Measurements from ENCODE around the gene C1QTNF2.

C1QTNF2 gene

DNA sequence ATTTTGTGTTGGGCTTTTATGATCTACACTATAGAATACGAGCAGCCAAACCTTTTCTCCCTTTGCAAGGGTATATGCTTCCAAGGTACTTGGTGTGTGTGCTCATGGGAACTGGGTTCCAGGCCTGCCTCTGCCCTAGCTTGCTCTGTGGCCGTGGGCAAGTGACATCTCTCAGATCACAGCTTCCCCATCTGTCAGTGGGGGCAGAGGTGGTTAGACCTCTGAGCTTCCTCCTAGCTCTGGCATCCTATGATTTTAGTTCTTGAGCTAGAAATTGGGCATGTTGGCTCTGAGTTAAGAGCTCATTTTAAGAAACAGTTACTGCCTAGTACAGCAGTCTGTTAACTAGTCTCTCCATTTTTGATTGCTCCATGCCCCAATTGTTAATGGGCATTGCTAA, 45.5 kb downstream of the C1QTNF2 start:
- no peak overlapping the region for H2AFZ ChIP-seq (ENCODE audit: low read depth, low read length)
- no peaks in the 10 kb centered on the region for H3K36me3 ChIP-seq (ENCODE audit: insufficient read depth, low read length)
- H3K4me1 ChIP-seq (ENCODE audit: insufficient read depth, low read length) = no peaks in the 10 kb centered on the region
- no peak overlapping the region for H3K4me3 ChIP-seq (ENCODE audit: low read length)
- H3K27me3 ChIP-seq (ENCODE audit: insufficient read depth, low read length) = no peaks in the 10 kb centered on the region
- no peaks in the 10 kb centered on the region for H3K9me3 ChIP-seq (ENCODE audit: low read length)

- no peak overlapping the region for H2AFZ ChIP-seq (ENCODE audit: low read depth, low read length)
- no peaks in the 10 kb centered on the region for H3K4me1 ChIP-seq (ENCODE audit: insufficient read depth, low read length)
- H3K36me3 ChIP-seq (ENCODE audit: insufficient read depth, low read length) = no peaks in the 10 kb centered on the region
- no peaks in the 10 kb centered on the region for H3K9me3 ChIP-seq (ENCODE audit: low read length)
- no peak overlapping the region for H3K4me3 ChIP-seq (ENCODE audit: low read length)
- no peaks in the 10 kb centered on the region for H3K27me3 ChIP-seq (ENCODE audit: insufficient read depth, low read length)
Measured at GRCh38 chr5:160318409-160318808, 52.0 kb downstream of the C1QTNF2 start.

DNA sequence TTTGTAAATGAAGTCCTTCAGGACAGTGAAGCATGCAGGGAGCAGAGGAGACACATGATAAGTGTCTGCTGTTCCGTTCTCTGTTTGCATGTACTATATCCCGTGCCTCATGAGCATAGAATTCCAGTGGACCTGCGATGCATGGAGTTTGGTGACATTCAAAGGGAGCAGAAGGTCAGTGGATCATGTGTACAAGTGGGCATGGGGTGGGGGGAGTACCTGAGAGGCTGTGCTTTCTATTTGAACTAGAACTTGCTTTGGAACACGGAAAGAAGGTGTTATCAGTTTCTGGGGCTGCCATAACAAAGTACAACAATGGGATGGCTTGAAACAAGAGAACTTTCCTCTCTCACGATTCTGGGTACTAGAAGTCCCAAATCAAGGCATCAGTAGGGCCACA, 53.0 kb downstream of the C1QTNF2 start:
- Histone ChIP-seq H3K36me3 (ENCODE audit: insufficient read depth, low read length) (no peaks in the 10 kb centered on the region), H2AFZ (ENCODE audit: low read depth, low read length) (no peak overlapping the region), H3K4me3 (ENCODE audit: low read length) (no peak overlapping the region), H3K9me3 (ENCODE audit: low read length) (no peaks in the 10 kb centered on the region), H3K27me3 (ENCODE audit: insufficient read depth, low read length) (no peaks in the 10 kb centered on the region), H3K4me1 (ENCODE audit: insufficient read depth, low read length) (peaks cover 7% of the 10 kb centered on the region)

DNA sequence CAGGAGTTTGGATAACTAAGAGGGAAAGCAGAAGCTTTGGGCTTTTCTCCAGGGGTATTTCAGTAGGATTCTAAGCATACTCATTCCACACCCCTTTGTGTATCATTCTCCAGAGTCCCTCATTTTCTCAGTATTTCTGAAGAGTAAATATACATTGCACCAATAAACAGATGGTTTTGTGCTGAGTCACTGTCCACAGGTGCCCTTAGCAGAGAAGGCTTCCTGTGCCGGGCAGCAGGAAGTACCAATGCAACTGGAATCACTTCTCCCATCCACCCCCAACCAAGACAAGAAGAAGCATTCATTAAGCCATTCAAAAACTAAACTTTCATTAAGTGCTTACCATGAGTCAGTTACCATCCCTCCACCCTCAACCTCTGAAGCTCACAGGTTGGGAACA, 54.5 kb downstream of the C1QTNF2 start:
- Histone ChIP-seq H2AFZ (ENCODE audit: low read depth, low read length) (no peak overlapping the region), H3K36me3 (ENCODE audit: insufficient read depth, low read length) (no peaks in the 10 kb centered on the region), H3K4me3 (ENCODE audit: low read length) (no peak overlapping the region), H3K9me3 (ENCODE audit: low read length) (no peaks in the 10 kb centered on the region), H3K27me3 (ENCODE audit: insufficient read depth, low read length) (no peaks in the 10 kb centered on the region), H3K4me1 (ENCODE audit: insufficient read depth, low read length) (peaks cover 8% of the 10 kb centered on the region)

GRCh38 chr5:160312960-160313727, 57.3 kb downstream of the C1QTNF2 start:
- peak overlapping the region; percentile 97 for H2AFZ ChIP-seq (ENCODE audit: low read depth, low read length)
- H3K9me3 ChIP-seq (ENCODE audit: low read length) = no peaks in the 10 kb centered on the region
- no peaks in the 10 kb centered on the region for H3K27me3 ChIP-seq (ENCODE audit: insufficient read depth, low read length)
- H3K4me3 ChIP-seq (ENCODE audit: low read length) = peak overlapping the region; percentile 91
- peaks cover 18% of the 10 kb centered on the region for H3K36me3 ChIP-seq (ENCODE audit: insufficient read depth, low read length)
- peaks cover 12% of the 10 kb centered on the region for H3K4me1 ChIP-seq (ENCODE audit: insufficient read depth, low read length)

GRCh38 chr5:160312134-160312959, 58.1 kb downstream of the C1QTNF2 start, which contains the start of gene CCNJL:
Gene CCNJL (minus strand): TSS chr5:160312564. CDS start chr5:160311923, 641 bp downstream.
- Histone ChIP-seq H3K36me3 (ENCODE audit: insufficient read depth, low read length) (peaks cover 26% of the 10 kb centered on the region), H3K9me3 (ENCODE audit: low read length) (no peaks in the 10 kb centered on the region), H3K27me3 (ENCODE audit: insufficient read depth, low read length) (no peaks in the 10 kb centered on the region), H3K4me1 (ENCODE audit: insufficient read depth, low read length) (peaks cover 12% of the 10 kb centered on the region), H3K4me3 (ENCODE audit: low read length) (peak within 1 kb of the TSS; percentile 91), H2AFZ (ENCODE audit: low read depth, low read length) (peak within 1 kb of the TSS; percentile 97)

DNA sequence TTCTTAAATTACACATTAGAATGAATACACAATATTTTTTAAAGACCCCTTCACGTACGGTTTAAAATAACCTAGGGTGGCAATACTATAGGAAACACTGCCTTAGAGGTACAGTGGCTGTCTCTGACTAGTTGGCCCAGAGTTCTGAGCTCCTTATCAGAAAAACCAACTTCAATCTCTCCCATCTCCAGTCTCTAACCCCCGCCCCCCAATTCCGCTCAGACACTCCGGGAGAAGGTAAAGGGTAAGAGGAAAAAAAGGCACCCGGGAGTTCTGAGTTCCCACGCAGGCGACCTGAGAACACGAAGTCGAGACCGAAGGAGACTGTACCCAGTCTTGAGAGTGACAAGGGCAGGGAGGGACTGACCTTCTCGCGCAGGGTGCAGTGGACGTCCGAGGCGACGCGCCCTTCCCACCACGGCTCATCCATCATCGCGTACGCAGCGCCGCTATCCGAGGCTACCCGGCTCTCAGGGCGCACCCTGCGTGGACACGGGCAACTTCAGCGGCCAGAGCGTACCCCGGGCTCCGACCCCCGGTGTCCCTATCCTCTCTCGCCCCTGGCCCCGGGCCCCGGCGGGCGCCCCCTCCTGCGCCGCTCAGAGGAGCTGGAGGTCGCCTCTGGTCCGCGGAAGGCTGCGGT, 58.8 kb downstream of the C1QTNF2 start:
- H3K4me3 ChIP-seq (ENCODE audit: low read length) = peak overlapping the region; percentile 91
- H3K27me3 ChIP-seq (ENCODE audit: insufficient read depth, low read length) = no peaks in the 10 kb centered on the region
- H2AFZ ChIP-seq (ENCODE audit: low read depth, low read length) = peak overlapping the region; percentile 97
- H3K9me3 ChIP-seq (ENCODE audit: low read length) = no peaks in the 10 kb centered on the region
- H3K4me1 ChIP-seq (ENCODE audit: insufficient read depth, low read length) = peaks cover 12% of the 10 kb centered on the region
- H3K36me3 ChIP-seq (ENCODE audit: insufficient read depth, low read length) = peaks cover 32% of the 10 kb centered on the region

- H3K4me1 ChIP-seq (ENCODE audit: insufficient read depth, low read length) = peaks cover 12% of the 10 kb centered on the region
- no peaks in the 10 kb centered on the region for H3K9me3 ChIP-seq (ENCODE audit: low read length)
- H2AFZ ChIP-seq (ENCODE audit: low read depth, low read length) = no peak overlapping the region
- H3K36me3 ChIP-seq (ENCODE audit: insufficient read depth, low read length) = peaks cover 36% of the 10 kb centered on the region
- peak overlapping the region; percentile 91 for H3K4me3 ChIP-seq (ENCODE audit: low read length)
- H3K27me3 ChIP-seq (ENCODE audit: insufficient read depth, low read length) = no peaks in the 10 kb centered on the region
Measured at GRCh38 chr5:160310552-160311295, 59.7 kb downstream of the C1QTNF2 start.

GRCh38 chr5:160310140-160310539, 60.3 kb downstream of the C1QTNF2 start:
- Histone ChIP-seq H3K27me3 (ENCODE audit: insufficient read depth, low read length) (no peaks in the 10 kb centered on the region), H2AFZ (ENCODE audit: low read depth, low read length) (no peak overlapping the region), H3K9me3 (ENCODE audit: low read length) (no peaks in the 10 kb centered on the region), H3K4me1 (ENCODE audit: insufficient read depth, low read length) (peaks cover 12% of the 10 kb centered on the region), H3K4me3 (ENCODE audit: low read length) (no peak overlapping the region), H3K36me3 (ENCODE audit: insufficient read depth, low read length) (peaks cover 36% of the 10 kb centered on the region)

- Histone ChIP-seq H3K4me3 (ENCODE audit: low read length) (no peak overlapping the region), H3K9me3 (ENCODE audit: low read length) (no peaks in the 10 kb centered on the region), H3K4me1 (ENCODE audit: insufficient read depth, low read length) (peaks cover 5% of the 10 kb centered on the region), H2AFZ (ENCODE audit: low read depth, low read length) (no peak overlapping the region), H3K27me3 (ENCODE audit: insufficient read depth, low read length) (no peaks in the 10 kb centered on the region), H3K36me3 (ENCODE audit: insufficient read depth, low read length) (peaks cover 42% of the 10 kb centered on the region)
Measured at GRCh38 chr5:160306696-160307095, 63.7 kb downstream of the C1QTNF2 start.

DNA sequence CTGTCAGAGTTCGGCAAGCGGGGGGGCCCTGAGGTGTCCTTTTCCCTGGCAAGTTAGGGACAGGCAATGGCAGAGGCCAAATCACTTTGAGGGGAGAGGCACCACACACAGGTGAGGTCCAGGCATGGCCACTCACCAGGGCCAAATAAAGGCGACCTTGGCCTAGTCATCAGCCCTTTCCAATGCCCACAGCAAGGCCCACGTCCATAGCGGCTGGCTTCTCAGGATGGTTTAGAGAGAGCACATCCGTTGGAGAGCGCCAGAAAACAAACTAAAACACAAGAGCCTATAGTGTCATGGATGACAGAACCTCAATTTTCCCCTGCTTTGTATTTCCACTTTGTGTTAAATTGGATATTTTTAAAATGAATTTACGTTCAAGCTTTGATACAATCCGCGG, 65.1 kb downstream of the C1QTNF2 start:
- peaks cover 42% of the 10 kb centered on the region for H3K36me3 ChIP-seq (ENCODE audit: insufficient read depth, low read length)
- H3K27me3 ChIP-seq (ENCODE audit: insufficient read depth, low read length) = no peaks in the 10 kb centered on the region
- no peaks in the 10 kb centered on the region for H3K9me3 ChIP-seq (ENCODE audit: low read length)
- H3K4me3 ChIP-seq (ENCODE audit: low read length) = no peak overlapping the region
- H2AFZ ChIP-seq (ENCODE audit: low read depth, low read length) = no peak overlapping the region
- H3K4me1 ChIP-seq (ENCODE audit: insufficient read depth, low read length) = no peaks in the 10 kb centered on the region

- Histone ChIP-seq H3K27me3 (ENCODE audit: insufficient read depth, low read length) (no peaks in the 10 kb centered on the region), H2AFZ (ENCODE audit: low read depth, low read length) (no peak overlapping the region), H3K4me3 (ENCODE audit: low read length) (no peak overlapping the region), H3K36me3 (ENCODE audit: insufficient read depth, low read length) (peaks cover 26% of the 10 kb centered on the region), H3K4me1 (ENCODE audit: insufficient read depth, low read length) (no peaks in the 10 kb centered on the region), H3K9me3 (ENCODE audit: low read length) (no peaks in the 10 kb centered on the region)
Measured at GRCh38 chr5:160303690-160304089, 66.7 kb downstream of the C1QTNF2 start.
